ENCODE data around the gene INVS.
"Not testable (repeated sequence)": the region's sequence is repeated elsewhere in the genome, so short reads cannot be mapped to it uniquely, and the experiment has no call there.

INVS gene

GRCh38 chr9:100322954-100323536, 224.0 kb downstream of the INVS start:
- DNase-seq (ENCODE audit: low spot score), result peak; percentile 31

- no peak for DNase-seq (ENCODE audit: low spot score)
These were observed 225.7 kb downstream of the INVS start for GRCh38 chr9:100324594-100325200.

- not testable (repeated sequence) for DNase-seq (ENCODE audit: low spot score)
These were observed 239.7 kb downstream of the INVS start for GRCh38 chr9:100338736-100339135.

- DNase-seq (ENCODE audit: low spot score), result no peak
These were observed 241.2 kb downstream of the INVS start for GRCh38 chr9:100340224-100340623.

- DNase-seq (ENCODE audit: low spot score), result no peak
These were observed 242.8 kb downstream of the INVS start for GRCh38 chr9:100341889-100342288.

GRCh38 chr9:100346836-100347235, 247.8 kb downstream of the INVS start:
- no peak for DNase-seq (ENCODE audit: low spot score)

- DNase-seq (ENCODE audit: low spot score), result no peak
These were observed 251.1 kb downstream of the INVS start for GRCh38 chr9:100350188-100350587.
